Mesendoderm (in vitro differentiated cells): ENCODE results near the gene PITPNC1. TPM values are rescaled to one million over a fixed set of nuclear protein-coding genes. Genes with fewer than 3 reads are reported as not detected.

Source experiments
- DNase-seq: peaks from one replicate; pipeline ENCODE4 v3.0.0; 2013
- H2AK5ac ChIP-seq: 2 replicates; pipeline ENCODE4 v1.6.1; 2013; ENCODE audit warnings: low read length, inconsistent platforms
- H2BK120ac ChIP-seq: 2 replicates; pipeline ENCODE4 v1.6.1; 2013; ENCODE audit warnings: low read depth, mild to moderate bottlenecking, low read length, moderate library complexity, mixed read lengths
- H2BK15ac ChIP-seq: replicated peaks from 2 replicates; pipeline ENCODE4 v1.6.1; 2013; ENCODE audit warnings: low read depth, mild to moderate bottlenecking, moderate library complexity
- H2BK5ac ChIP-seq: 2 replicates; pipeline ENCODE4 v1.6.1; 2013; ENCODE audit warnings: low read length, inconsistent platforms
- H3K18ac ChIP-seq: 2 replicates; pipeline ENCODE4 v1.6.1; 2013; ENCODE audit warnings: mild to moderate bottlenecking, low read length, mixed read lengths
- H3K23ac ChIP-seq: one replicate; pipeline ENCODE4 v1.6.1; 2013; ENCODE audit warnings: low read length
- H3K27ac ChIP-seq: 2 replicates; pipeline ENCODE4 v1.5.1; 2013; ENCODE audit warnings: low read depth, mild to moderate bottlenecking, inconsistent platforms, low read length, moderate library complexity
- H3K27me3 ChIP-seq: 2 replicates; pipeline ENCODE4 v1.6.1; 2013; ENCODE audit warnings: low read length, control low read depth, mild to moderate bottlenecking, inconsistent platforms; ENCODE audit not compliant: insufficient read depth, poor library complexity
- H3K36me3 ChIP-seq: 2 replicates; pipeline ENCODE4 v1.6.1; 2013; ENCODE audit warnings: low read length, inconsistent platforms; ENCODE audit not compliant: control insufficient read depth, insufficient read depth
- H3K4ac ChIP-seq: one replicate; pipeline ENCODE4 v1.6.1; 2013; ENCODE audit warnings: low read depth, mild to moderate bottlenecking, low read length, moderate library complexity
- H3K4me1 ChIP-seq: 2 replicates; pipeline ENCODE4 v1.6.1; 2013; ENCODE audit warnings: low read depth, low read length, inconsistent platforms; ENCODE audit not compliant: control insufficient read depth
- H3K4me2 ChIP-seq: 2 replicates; pipeline ENCODE4 v1.6.1; 2013; ENCODE audit warnings: low read length
- H3K4me3 ChIP-seq: 2 replicates; pipeline ENCODE4 v1.5.1; 2013; ENCODE audit warnings: mild to moderate bottlenecking, low read length
- H3K56ac ChIP-seq: one replicate; pipeline ENCODE4 v1.6.1; 2013; ENCODE audit warnings: low read length
- H3K79me1 ChIP-seq: 2 replicates; pipeline ENCODE4 v1.6.1; 2013; ENCODE audit warnings: low read length, inconsistent platforms
- H3K79me2 ChIP-seq: 2 replicates; pipeline ENCODE4 v1.6.1; 2013; ENCODE audit warnings: mild to moderate bottlenecking, low read length; ENCODE audit not compliant: control insufficient read depth, insufficient read depth
- H3K9ac ChIP-seq: 2 replicates; pipeline ENCODE4 v1.6.1; 2013; ENCODE audit warnings: low read length, inconsistent platforms
- H4K5ac ChIP-seq: one replicate; pipeline ENCODE4 v1.6.1; 2013; ENCODE audit warnings: low read length
- H4K8ac ChIP-seq: one replicate; pipeline ENCODE4 v1.6.1; 2013; ENCODE audit warnings: low read depth, mild to moderate bottlenecking, control low read depth, low read length, moderate library complexity
- WGBS: extraction: QIAGEN DNeasy Blood & Tissue Kit; methylation state at CpG from one replicate; pipeline ENCODE4 v1.1.7; 2013; ENCODE audit warnings: low lambda C conversion rate, missing lambda C conversion rate; ENCODE audit not compliant: insufficient coverage; ENCODE audit errors: extremely low coverage; 5-methylcytosine and 5-hydroxymethylcytosine counted together
- small RNA-seq: library from polyadenylated mRNA; stranded (forward); fragments of <200 nt; extraction: miRNeasy Mini kit (QIAGEN cat#:217004); gene quantifications from one replicate; pipeline ENCODE3, GENCODE V24; 2013; ENCODE audit not compliant: insufficient read depth

Gene PITPNC1

DNA sequence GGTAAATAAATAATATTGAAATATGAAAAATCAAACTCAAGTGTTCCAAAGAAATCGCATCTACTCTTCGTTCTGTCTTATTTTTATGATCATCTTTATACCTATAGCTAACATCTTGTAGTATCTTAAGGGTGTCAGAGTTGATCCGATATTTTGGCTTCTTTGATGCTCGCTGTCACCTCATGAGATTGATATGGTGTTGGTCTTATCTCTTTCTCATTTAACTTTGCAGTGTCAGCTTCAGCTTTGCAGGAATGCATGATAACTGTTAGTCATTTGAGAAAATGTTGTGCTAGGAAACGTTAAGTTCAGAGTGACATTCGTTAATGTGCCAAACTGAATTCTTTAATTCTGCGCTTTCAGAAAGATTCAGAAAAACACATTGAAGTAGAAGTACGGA is 360.1 kb downstream of the PITPNC1 start:
- H3K4me2 ChIP-seq: no peak overlapping the region
- H3K4me3 ChIP-seq: no peak overlapping the region
- no peak overlapping the region for H3K4ac ChIP-seq
- H3K18ac ChIP-seq: no peak overlapping the region
- no peaks in the 10 kb centered on the region for H3K4me1 ChIP-seq
- H3K27ac ChIP-seq: no peak overlapping the region
- H2BK120ac ChIP-seq: no peak overlapping the region
- H2BK15ac ChIP-seq: no peak overlapping the region
- no peaks in the 10 kb centered on the region for H3K27me3 ChIP-seq
- H3K79me1 ChIP-seq: peaks cover 2% of the 10 kb centered on the region
- H2AK5ac ChIP-seq: no peak overlapping the region
- DNase-seq: no peak
- 100% methylated on average over 2 of the region's 8 CpGs for WGBS
- peaks cover 2% of the 10 kb centered on the region for H3K79me2 ChIP-seq
- H3K36me3 ChIP-seq: no peaks in the 10 kb centered on the region
- H3K9ac ChIP-seq: no peak overlapping the region
- H2BK5ac ChIP-seq: no peak overlapping the region
- H4K8ac ChIP-seq: no peak overlapping the region
- H3K56ac ChIP-seq: no peak overlapping the region
- H3K23ac ChIP-seq: no peak overlapping the region
- H4K5ac ChIP-seq: no peak overlapping the region

GRCh38 chr17:67742025-67742424 is 364.9 kb downstream of the PITPNC1 start:
- Histone ChIP-seq H2BK120ac (no peak overlapping the region), H3K9ac (no peak overlapping the region), H3K4ac (no peak overlapping the region), H3K36me3 (no peaks in the 10 kb centered on the region), H2BK5ac (no peak overlapping the region), H4K5ac (no peak overlapping the region), H3K4me1 (no peaks in the 10 kb centered on the region), H2AK5ac (no peak overlapping the region), H3K18ac (no peak overlapping the region), H3K23ac (no peak overlapping the region), H3K27me3 (no peaks in the 10 kb centered on the region), H3K27ac (no peak overlapping the region), H3K56ac (no peak overlapping the region), H4K8ac (no peak overlapping the region), H3K4me2 (no peak overlapping the region), H3K4me3 (no peak overlapping the region), H3K79me1 (no peaks in the 10 kb centered on the region), H2BK15ac (no peak overlapping the region), H3K79me2 (no peaks in the 10 kb centered on the region)
- no peak for DNase-seq
- WGBS: no CpG with 5 or more reads among the region's 2 CpGs

Small RNAs within 50 kb of the gene (small RNA-seq; reads per million reads assigned to genes)
- gene MIR548AA2 (not detected), gene MIR548D2 (not detected), gene RF00019 (not detected), gene RN7SL756P (not detected), gene SNORA38B (0.90 reads per million)
